Peyer's patch (tissue), 4 donors: ENCODE data around the gene XPNPEP3. TPM values are rescaled to one million over a fixed set of nuclear protein-coding genes. Genes with fewer than 3 reads are reported as not detected.
A peak's percentile ranks its signal among the peaks of the same experiment; 100 is the strongest.

Source experiments
- DNase-seq, 3 donors: peaks; one replicate each; pipeline ENCODE4 v3.0.0-alpha.2; 2017 to 2019
- H3K27ac ChIP-seq, 4 donors: fragments of 200-600 bp; sonication (generic); one replicate each; pipeline ENCODE4 v1.5.1; 2016 to 2019
- H3K27me3 ChIP-seq, 2 donors: fragments of 200-600 bp; sonication (generic); one replicate each; pipeline ENCODE4 v1.5.1; 2019
- H3K36me3 ChIP-seq, 3 donors: fragments of 200-600 bp; sonication (generic); one replicate each; pipeline ENCODE4 v1.5.1; 2016 to 2019
- H3K4me1 ChIP-seq, 4 donors: fragments of 200-600 bp; sonication (generic); one replicate each; pipeline ENCODE4 v1.5.1; 2016 to 2019
- H3K4me3 ChIP-seq, 4 donors: fragments of 200-600 bp; sonication (generic); 1 replicate in 3 of 4; 2 replicates in 1 of 4; pipeline ENCODE4 v1.5.1; 2016 to 2019; ENCODE audit warnings: mild to moderate bottlenecking in 1 of 4
- H3K9me3 ChIP-seq, 4 donors: fragments of 200-600 bp; sonication (generic); one replicate each; pipeline ENCODE4 v1.5.1; 2016 to 2019; ENCODE audit warnings: mild to moderate bottlenecking in 1 of 4
- CTCF ChIP-seq, 6 experiments: fragments of 450-650 bp in 4 of 6; fragments of 200-600 bp in 2 of 6; sonication (generic) in 1 of 6; IDR thresholded peaks; one replicate each; pipeline ENCODE4 v1.5.1; 2017 to 2019; ENCODE audit warnings: antibody characterized with exemption in 6 of 6, mild to moderate bottlenecking in 3 of 6, moderate library complexity in 1 of 6
- POLR2A ChIP-seq, 2 donors: fragments of 450-650 bp; IDR thresholded peaks; one replicate each; pipeline ENCODE4 v1.5.1; 2017; ENCODE audit warnings: antibody characterized with exemption in 2 of 2, mild to moderate bottlenecking in 2 of 2, moderate library complexity in 2 of 2
- total RNA-seq, 4 donors: library from RNA; depleted of rRNA; stranded (reverse); fragments of >200 nt; gene quantifications; one replicate each; pipeline ENCODE4 v1.1.0, GENCODE V29; 2016

XPNPEP3 gene
- total RNA-seq, 4 donors from 2014 or later, result 1.4 to 10.5 (median 6.6) TPM

GRCh38 chr22:40853961-40854360, 3.0 kb upstream of the XPNPEP3 start:
- H3K27me3 ChIP-seq, result no peaks in the 10 kb centered on the region
- H3K9me3 ChIP-seq, result no peaks in the 10 kb centered on the region
- H3K4me3 ChIP-seq, result no peak overlapping the region
- no peak for DNase-seq
- H3K27ac ChIP-seq, result no peak overlapping the region
- TF ChIP-seq CTCF (IDR thresholded peaks at IDR 0.05), result no peak
- TF ChIP-seq POLR2A (IDR thresholded peaks at IDR 0.05), result no peak
- peaks cover 0 to 52% (median 14%) of the 10 kb centered on the region in 4 donors for H3K4me1 ChIP-seq
- peaks cover 0 to 18% (median 0%) of the 10 kb centered on the region in 3 donors for H3K36me3 ChIP-seq

GRCh38 chr22:40855071-40855978, 1.6 kb upstream of the XPNPEP3 start:
- H3K27ac ChIP-seq, result peak overlapping the region in 3 of 4 donors; percentile 97 to 98 (median 97)
- H3K4me1 ChIP-seq, result peaks cover 0 to 52% (median 14%) of the 10 kb centered on the region in 4 donors
- H3K9me3 ChIP-seq, result no peaks in the 10 kb centered on the region
- H3K27me3 ChIP-seq, result no peaks in the 10 kb centered on the region
- H3K36me3 ChIP-seq, result peaks cover 0 to 5% (median 0%) of the 10 kb centered on the region in 3 donors
- no peak for DNase-seq
- peak overlapping the region; percentile 73 to 95 (median 87) for H3K4me3 ChIP-seq
- TF ChIP-seq POLR2A (IDR thresholded peaks at IDR 0.05) (no peak), CTCF (IDR thresholded peaks at IDR 0.05) (peak in 1 of 6 experiments; percentile 0)

- H3K27me3 ChIP-seq, result no peaks in the 10 kb centered on the region
- peak overlapping the region; percentile 94 to 98 (median 97) for H3K27ac ChIP-seq
- H3K9me3 ChIP-seq, result no peaks in the 10 kb centered on the region
- no peaks in the 10 kb centered on the region for H3K36me3 ChIP-seq
- TF ChIP-seq POLR2A (IDR thresholded peaks at IDR 0.05), result no peak
- no peak for TF ChIP-seq CTCF (IDR thresholded peaks at IDR 0.05)
- H3K4me3 ChIP-seq, result peak overlapping the region; percentile 73 to 95 (median 87)
- peak in 2 of 3 donors; percentile 27 to 69 for DNase-seq
- peaks cover 0 to 52% (median 14%) of the 10 kb centered on the region in 4 donors for H3K4me1 ChIP-seq
These were observed 902 bp upstream of the XPNPEP3 start for GRCh38 chr22:40855979-40856512.

- H3K9me3 ChIP-seq, result no peaks in the 10 kb centered on the region
- peak overlapping the region; percentile 73 to 95 (median 87) for H3K4me3 ChIP-seq
- TF ChIP-seq POLR2A (IDR thresholded peaks at IDR 0.05) (no peak), CTCF (IDR thresholded peaks at IDR 0.05) (no peak)
- H3K4me1 ChIP-seq, result peaks cover 0 to 43% (median 14%) of the 10 kb centered on the region in 4 donors
- peak overlapping the region; percentile 94 to 98 (median 97) for H3K27ac ChIP-seq
- no peak for DNase-seq
- peaks cover 0 to 5% (median 0%) of the 10 kb centered on the region in 3 donors for H3K36me3 ChIP-seq
- H3K27me3 ChIP-seq, result no peaks in the 10 kb centered on the region
These were observed 434 bp downstream of the XPNPEP3 start for GRCh38 chr22:40857309-40857855.

DNA sequence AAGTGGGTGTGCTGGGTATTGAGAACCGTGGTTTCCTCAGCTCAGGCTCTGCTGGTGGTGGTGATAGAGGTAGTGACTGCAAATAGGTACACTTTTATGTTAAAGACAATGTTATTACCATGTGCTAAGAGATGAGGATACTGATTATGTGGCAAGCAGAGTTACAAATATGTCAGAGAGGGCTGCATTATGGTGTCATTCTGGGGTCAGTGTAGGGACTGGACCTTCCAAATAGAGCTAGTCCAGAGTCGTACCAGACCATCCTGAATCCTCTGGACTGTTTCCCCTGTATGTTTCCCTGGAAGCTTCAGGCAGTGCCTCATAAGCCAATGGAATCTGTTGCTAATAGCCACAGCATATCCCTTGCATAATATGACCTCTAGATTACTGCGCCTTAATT, 5.1 kb downstream of the XPNPEP3 start, which contains the start of gene DNAJB7:
Gene DNAJB7, minus strand, starts transcription at position 101 of the 400 bp plus-strand sequence. CDS start 119 bp downstream, outside the sequence.
- Histone ChIP-seq H3K4me3 (no peak within 1 kb of the TSS), H3K36me3 (peaks cover 0 to 5% (median 0%) of the 10 kb centered on the region in 3 donors), H3K4me1 (peaks cover 0 to 13% (median 4%) of the 10 kb centered on the region in 4 donors), H3K27ac (no peak within 1 kb of the TSS), H3K27me3 (no peaks in the 10 kb centered on the region), H3K9me3 (no peaks in the 10 kb centered on the region)
- no peak for TF ChIP-seq POLR2A (IDR thresholded peaks at IDR 0.05)
- no peak for TF ChIP-seq CTCF (IDR thresholded peaks at IDR 0.05)
- DNase-seq, result no peak
